ENCODE data around the gene LHFPL3. TPM values are rescaled to one million over a fixed set of nuclear protein-coding genes. Genes with fewer than 3 reads are reported as not detected.

LHFPL3 gene
- total and polyA plus RNA-seq, 2 donors (not counting 1 experiment from before 2014, with no cell fraction given), result not detected

DNA sequence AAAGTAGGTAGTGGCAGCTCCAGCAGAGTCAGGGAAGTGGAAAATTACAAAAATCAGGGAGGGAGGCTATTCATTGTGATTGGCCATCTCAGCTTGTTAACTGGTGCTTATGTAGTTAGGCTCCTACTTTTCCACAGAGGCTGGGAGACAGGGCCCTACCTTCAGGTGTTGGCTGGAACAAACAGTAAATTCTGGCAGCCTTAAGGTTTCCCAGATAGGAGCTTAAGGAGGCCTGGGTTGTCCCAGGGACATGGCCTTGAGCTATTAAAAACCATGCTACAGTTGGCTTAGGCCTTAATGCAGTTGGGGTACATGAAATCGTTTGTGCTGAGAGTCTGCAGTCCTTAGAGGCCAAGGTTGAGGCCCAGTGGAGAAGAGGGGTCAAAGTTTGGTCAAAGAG, 324.5 kb downstream of the LHFPL3 start:
- H3K4me1 ChIP-seq (ENCODE audit: control insufficient read depth, extremely low read depth, insufficient read depth, low read length), result no peaks in the 10 kb centered on the region
- H3K27ac ChIP-seq (ENCODE audit: insufficient read depth, low read length), result no peak overlapping the region
- H3K4me3 ChIP-seq (replicated peaks in 1 of 4; ENCODE audit: control extremely low read depth in 1 of 4, insufficient read depth in 1 of 4, low read depth in 3 of 4, low read length in 4 of 4), result no peak overlapping the region
- H3K9me3 ChIP-seq (ENCODE audit: control insufficient read depth, insufficient read depth, low read depth, low read length), result no peaks in the 10 kb centered on the region
- no peak for DNase-seq (ENCODE audit: low read depth in 2 of 2)
- no peaks in the 10 kb centered on the region for H3K36me3 ChIP-seq (ENCODE audit: control insufficient read depth, insufficient read depth, low read length)
- H3K9ac ChIP-seq (ENCODE audit: insufficient read depth, low read length), result no peak overlapping the region
- TF ChIP-seq EZH2 (IDR thresholded peaks at IDR 0.05; ENCODE audit: low read length, missing control alignments), result no peak
- no peak for TF ChIP-seq CTCF (conservative IDR thresholded peaks at IDR 0.05 in 1 of 2, IDR thresholded peaks at IDR 0.05 in 1 of 2; ENCODE audit: low read depth in 1 of 2, low read length in 2 of 2)
- H4K20me1 ChIP-seq (ENCODE audit: control insufficient read depth, extremely low read depth, insufficient read depth, low read length), result no peaks in the 10 kb centered on the region
- no peak overlapping the region for H3K4me2 ChIP-seq (ENCODE audit: extremely low read depth, insufficient read depth, low read length)
- H3K79me2 ChIP-seq (ENCODE audit: control insufficient read depth, insufficient read depth, low read length), result no peaks in the 10 kb centered on the region
- no peaks in the 10 kb centered on the region for H3K27me3 ChIP-seq (ENCODE audit: control insufficient read depth, insufficient read depth, low read length)
- H2AFZ ChIP-seq (ENCODE audit: low read length), result no peak overlapping the region

- Histone ChIP-seq H4K20me1 (ENCODE audit: control insufficient read depth, extremely low read depth, insufficient read depth, low read length) (no peaks in the 10 kb centered on the region), H3K9ac (ENCODE audit: insufficient read depth, low read length) (no peak overlapping the region), H3K36me3 (ENCODE audit: control insufficient read depth, insufficient read depth, low read length) (no peaks in the 10 kb centered on the region), H3K27ac (ENCODE audit: insufficient read depth, low read length) (no peak overlapping the region), H3K4me3 (replicated peaks in 1 of 4; ENCODE audit: control extremely low read depth in 1 of 4, insufficient read depth in 1 of 4, low read depth in 3 of 4, low read length in 4 of 4) (no peak overlapping the region), H3K4me2 (ENCODE audit: extremely low read depth, insufficient read depth, low read length) (no peak overlapping the region), H3K79me2 (ENCODE audit: control insufficient read depth, insufficient read depth, low read length) (no peaks in the 10 kb centered on the region), H2AFZ (ENCODE audit: low read length) (no peak overlapping the region), H3K27me3 (ENCODE audit: control insufficient read depth, insufficient read depth, low read length) (no peaks in the 10 kb centered on the region), H3K9me3 (ENCODE audit: control insufficient read depth, insufficient read depth, low read depth, low read length) (no peaks in the 10 kb centered on the region), H3K4me1 (ENCODE audit: control insufficient read depth, extremely low read depth, insufficient read depth, low read length) (no peaks in the 10 kb centered on the region)
- peak in 1 of 2 donors; percentile 2 for DNase-seq (ENCODE audit: low read depth in 2 of 2)
- TF ChIP-seq CTCF (conservative IDR thresholded peaks at IDR 0.05 in 1 of 2, IDR thresholded peaks at IDR 0.05 in 1 of 2; ENCODE audit: low read depth in 1 of 2, low read length in 2 of 2), result no peak
- no peak for TF ChIP-seq EZH2 (IDR thresholded peaks at IDR 0.05; ENCODE audit: low read length, missing control alignments)
Measured at GRCh38 chr7:104653825-104654401, 325.5 kb downstream of the LHFPL3 start.

GRCh38 chr7:104655592-104655991, 327.2 kb downstream of the LHFPL3 start:
- Histone ChIP-seq H3K4me2 (ENCODE audit: extremely low read depth, insufficient read depth, low read length) (no peak overlapping the region), H4K20me1 (ENCODE audit: control insufficient read depth, extremely low read depth, insufficient read depth, low read length) (no peaks in the 10 kb centered on the region), H3K79me2 (ENCODE audit: control insufficient read depth, insufficient read depth, low read length) (no peaks in the 10 kb centered on the region), H3K27ac (ENCODE audit: insufficient read depth, low read length) (no peak overlapping the region), H3K27me3 (ENCODE audit: control insufficient read depth, insufficient read depth, low read length) (no peaks in the 10 kb centered on the region), H3K4me3 (replicated peaks in 1 of 4; ENCODE audit: control extremely low read depth in 1 of 4, insufficient read depth in 1 of 4, low read depth in 3 of 4, low read length in 4 of 4) (no peak overlapping the region), H2AFZ (ENCODE audit: low read length) (no peak overlapping the region), H3K4me1 (ENCODE audit: control insufficient read depth, extremely low read depth, insufficient read depth, low read length) (no peaks in the 10 kb centered on the region), H3K9me3 (ENCODE audit: control insufficient read depth, insufficient read depth, low read depth, low read length) (no peaks in the 10 kb centered on the region), H3K9ac (ENCODE audit: insufficient read depth, low read length) (no peak overlapping the region), H3K36me3 (ENCODE audit: control insufficient read depth, insufficient read depth, low read length) (no peaks in the 10 kb centered on the region)
- TF ChIP-seq CTCF (conservative IDR thresholded peaks at IDR 0.05 in 1 of 2, IDR thresholded peaks at IDR 0.05 in 1 of 2; ENCODE audit: low read depth in 1 of 2, low read length in 2 of 2) (no peak), EZH2 (IDR thresholded peaks at IDR 0.05; ENCODE audit: low read length, missing control alignments) (no peak)
- no peak for DNase-seq (ENCODE audit: low read depth in 2 of 2)

Data from fibroblast of lung (primary cell).